ENCODE data around the gene CCL13.

Gene CCL13

DNA sequence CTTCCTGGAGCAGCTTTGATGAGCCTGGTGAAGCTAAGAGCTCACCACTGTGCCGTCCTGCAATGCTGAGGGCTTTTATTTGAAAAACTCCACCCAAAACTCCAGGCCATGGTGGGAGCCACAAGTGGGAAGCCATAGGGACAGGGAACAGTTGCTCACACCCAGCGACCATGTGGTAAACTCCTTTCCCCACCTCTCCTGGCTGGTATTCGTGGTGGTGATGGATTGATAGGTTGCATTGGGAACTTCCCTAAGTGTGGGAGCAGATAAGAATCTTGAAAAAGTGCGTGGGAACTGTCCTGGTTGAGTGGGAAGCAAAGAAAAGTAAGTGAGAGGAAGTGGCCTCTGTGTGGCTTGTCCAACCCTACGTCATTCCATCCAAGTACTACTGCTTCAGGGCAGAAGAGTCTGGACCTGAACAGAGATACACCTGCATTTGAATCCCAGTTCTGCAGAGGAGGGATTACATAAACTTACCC, 6.9 kb downstream of the CCL13 start, which contains the start of gene CCL1:
TSS of gene CCL1 (minus strand) at position 51 of the 479 bp plus-strand sequence. CDS start 72 bp downstream, outside the sequence.
- Histone ChIP-seq H3K27me3 (ENCODE audit: low read depth, low read length) (no peaks in the 10 kb centered on the region), H3K36me3 (ENCODE audit: control insufficient read depth in 1 of 2, insufficient read depth in 2 of 2, low read length in 2 of 2) (no peaks in the 10 kb centered on the region), H3K4me3 (ENCODE audit: low read depth in 1 of 2, low read length in 2 of 2) (no peak within 1 kb of the TSS), H3K9me3 (ENCODE audit: control insufficient read depth in 1 of 2, low read length in 2 of 2) (no peaks in the 10 kb centered on the region), H3K4me1 (ENCODE audit: control insufficient read depth in 1 of 2, insufficient read depth in 2 of 2, low read length in 2 of 2) (no peaks in the 10 kb centered on the region), H3K27ac (ENCODE audit: low read length) (no peak within 1 kb of the TSS)

DNA sequence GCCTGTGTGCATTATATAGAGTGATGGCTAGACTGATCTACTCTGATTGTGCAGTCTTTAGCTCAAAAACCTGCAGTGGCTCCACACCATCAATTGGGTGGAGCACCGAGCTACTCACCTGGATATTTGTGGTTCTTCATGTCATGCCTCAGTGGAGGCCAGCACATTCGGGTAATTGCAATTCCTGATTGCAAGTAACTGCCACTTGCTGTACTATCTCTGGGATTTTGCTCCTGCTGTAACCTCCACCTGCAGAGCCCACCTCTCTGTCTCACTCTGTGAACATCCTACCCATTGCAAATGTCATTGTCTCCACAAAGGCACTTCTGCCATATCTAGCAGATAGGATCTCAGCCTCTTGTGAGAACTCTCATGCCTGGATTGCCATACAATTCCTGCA, 8.5 kb downstream of the CCL13 start:
- Histone ChIP-seq H3K27ac (ENCODE audit: low read length) (no peak overlapping the region), H3K27me3 (ENCODE audit: low read depth, low read length) (no peaks in the 10 kb centered on the region), H3K9me3 (ENCODE audit: control insufficient read depth in 1 of 2, low read length in 2 of 2) (no peaks in the 10 kb centered on the region), H3K4me1 (ENCODE audit: control insufficient read depth in 1 of 2, insufficient read depth in 2 of 2, low read length in 2 of 2) (no peaks in the 10 kb centered on the region), H3K36me3 (ENCODE audit: control insufficient read depth in 1 of 2, insufficient read depth in 2 of 2, low read length in 2 of 2) (no peaks in the 10 kb centered on the region), H3K4me3 (ENCODE audit: low read depth in 1 of 2, low read length in 2 of 2) (no peak overlapping the region)

DNA sequence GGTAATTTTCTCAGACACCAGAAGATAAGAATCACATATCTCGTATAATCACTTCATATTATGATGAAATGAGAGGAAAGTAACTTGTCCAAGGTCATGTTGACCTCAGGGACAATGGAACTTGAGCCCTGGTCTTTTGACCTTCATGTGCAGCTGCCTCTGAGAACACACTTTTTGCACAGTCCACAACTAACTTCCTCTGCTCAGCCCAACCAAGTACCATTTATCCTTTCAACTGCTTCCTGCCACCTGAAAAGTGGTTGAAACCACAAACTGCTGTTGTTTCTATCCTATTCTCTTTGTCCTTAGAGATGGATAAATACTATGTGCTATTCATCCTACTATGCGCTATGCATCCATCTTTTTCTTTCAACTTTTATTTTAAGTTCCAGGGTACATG, 9.1 kb downstream of the CCL13 start:
- Histone ChIP-seq H3K27me3 (ENCODE audit: low read depth, low read length) (no peaks in the 10 kb centered on the region), H3K36me3 (ENCODE audit: control insufficient read depth in 1 of 2, insufficient read depth in 2 of 2, low read length in 2 of 2) (no peaks in the 10 kb centered on the region), H3K4me1 (ENCODE audit: control insufficient read depth in 1 of 2, insufficient read depth in 2 of 2, low read length in 2 of 2) (no peaks in the 10 kb centered on the region), H3K4me3 (ENCODE audit: low read depth in 1 of 2, low read length in 2 of 2) (no peak overlapping the region), H3K27ac (ENCODE audit: low read length) (no peak overlapping the region), H3K9me3 (ENCODE audit: control insufficient read depth in 1 of 2, low read length in 2 of 2) (no peaks in the 10 kb centered on the region)

DNA sequence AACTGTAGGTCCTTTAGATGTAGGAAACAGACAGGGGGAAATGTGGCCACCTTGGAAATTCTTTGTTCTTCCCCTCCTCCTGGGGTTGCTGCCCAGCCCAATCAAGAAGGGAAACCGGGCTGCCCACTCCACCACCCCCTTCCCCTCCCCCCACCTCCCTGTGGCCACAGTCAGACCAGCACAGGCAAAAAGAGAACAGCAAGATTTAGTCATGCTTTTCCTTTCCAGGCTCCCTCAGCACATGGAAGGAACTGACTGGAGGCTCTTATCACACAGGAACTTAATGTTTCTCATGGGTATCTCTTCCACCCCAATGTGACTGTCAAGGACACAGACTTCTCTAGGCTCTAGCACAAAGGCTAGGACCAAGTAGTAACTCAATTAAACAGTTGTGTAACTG, 9.7 kb downstream of the CCL13 start:
- Histone ChIP-seq H3K4me3 (ENCODE audit: low read depth in 1 of 2, low read length in 2 of 2) (no peak overlapping the region), H3K36me3 (ENCODE audit: control insufficient read depth in 1 of 2, insufficient read depth in 2 of 2, low read length in 2 of 2) (no peaks in the 10 kb centered on the region), H3K27me3 (ENCODE audit: low read depth, low read length) (no peaks in the 10 kb centered on the region), H3K9me3 (ENCODE audit: control insufficient read depth in 1 of 2, low read length in 2 of 2) (no peaks in the 10 kb centered on the region), H3K4me1 (ENCODE audit: control insufficient read depth in 1 of 2, insufficient read depth in 2 of 2, low read length in 2 of 2) (no peaks in the 10 kb centered on the region), H3K27ac (ENCODE audit: low read length) (no peak overlapping the region)

DNA sequence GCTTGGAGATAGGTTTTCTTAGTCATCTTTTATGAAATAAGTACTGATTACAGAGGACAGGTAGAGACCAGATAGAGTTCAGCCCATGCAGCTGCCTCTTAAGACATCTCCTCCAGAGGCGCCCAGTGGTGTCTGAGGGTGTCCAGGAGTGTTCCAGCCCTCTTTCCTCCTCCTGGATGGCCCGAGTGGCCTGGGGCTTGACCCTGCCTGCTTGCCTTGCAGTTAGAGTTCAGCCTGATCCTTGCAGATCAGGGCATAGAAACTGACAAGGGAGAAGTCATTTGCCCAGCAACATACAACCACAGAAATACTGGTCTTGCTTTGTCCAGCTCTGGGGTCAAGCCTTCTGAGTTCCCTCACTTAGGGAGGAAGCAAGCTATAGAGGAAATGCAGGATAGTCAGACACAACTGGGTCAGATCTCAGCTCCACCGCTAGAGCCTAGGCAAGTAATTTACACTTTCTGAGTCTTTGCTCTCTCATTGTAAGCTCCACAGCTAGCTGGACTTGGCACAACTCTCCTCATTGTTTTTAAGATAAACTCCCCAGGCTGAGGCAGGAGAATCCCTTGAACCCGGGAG, 10.3 kb downstream of the CCL13 start:
- Histone ChIP-seq H3K4me1 (ENCODE audit: control insufficient read depth in 1 of 2, insufficient read depth in 2 of 2, low read length in 2 of 2) (no peaks in the 10 kb centered on the region), H3K27ac (ENCODE audit: low read length) (no peak overlapping the region)

DNA sequence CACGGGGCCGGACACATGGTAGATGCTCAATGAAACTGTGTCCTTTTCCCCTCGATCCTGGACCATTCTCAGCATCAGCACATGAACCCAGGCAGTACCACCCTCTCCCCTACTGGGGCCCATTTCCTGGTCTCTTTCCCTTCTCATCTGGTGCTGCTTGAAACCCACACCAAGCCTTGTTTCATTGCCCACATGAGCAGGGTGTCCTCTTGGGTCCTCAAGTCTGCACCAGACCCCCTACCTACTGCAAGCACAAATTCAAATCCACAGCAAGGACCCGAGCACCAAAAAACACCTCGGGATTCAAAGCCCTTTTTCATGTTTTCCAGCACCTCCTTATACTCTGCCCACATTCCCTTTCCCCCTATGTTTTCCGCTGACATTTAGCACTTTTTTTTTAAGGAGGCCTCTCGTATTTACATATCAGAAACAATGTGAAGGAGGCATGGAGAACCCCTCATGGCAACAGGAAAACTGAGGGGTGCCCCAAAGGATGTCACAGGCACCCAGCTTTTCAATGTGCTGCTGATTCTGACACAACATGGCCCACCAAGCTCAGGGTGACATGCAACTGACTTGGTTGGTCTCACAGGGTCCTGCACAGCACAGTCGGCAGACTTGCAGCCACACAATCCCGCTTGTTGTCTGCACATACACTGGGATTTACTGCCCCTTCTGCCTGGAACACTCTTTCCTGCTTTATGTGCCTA, 11.4 kb downstream of the CCL13 start:
- H3K4me1 ChIP-seq (ENCODE audit: control insufficient read depth in 1 of 2, insufficient read depth in 2 of 2, low read length in 2 of 2): no peaks in the 10 kb centered on the region
- no peak overlapping the region for H3K4me3 ChIP-seq (ENCODE audit: low read depth in 1 of 2, low read length in 2 of 2)
- no peaks in the 10 kb centered on the region for H3K36me3 ChIP-seq (ENCODE audit: control insufficient read depth in 1 of 2, insufficient read depth in 2 of 2, low read length in 2 of 2)
- H3K9me3 ChIP-seq (ENCODE audit: control insufficient read depth in 1 of 2, low read length in 2 of 2): no peaks in the 10 kb centered on the region
- no peak overlapping the region for H3K27ac ChIP-seq (ENCODE audit: low read length)
- H3K27me3 ChIP-seq (ENCODE audit: low read depth, low read length): no peaks in the 10 kb centered on the region

More for the DNA sequence above, 10.3 kb downstream of the CCL13 start:
- no peaks in the 10 kb centered on the region for H3K9me3 ChIP-seq (ENCODE audit: control insufficient read depth in 1 of 2, low read length in 2 of 2)
- no peaks in the 10 kb centered on the region for H3K36me3 ChIP-seq (ENCODE audit: control insufficient read depth in 1 of 2, insufficient read depth in 2 of 2, low read length in 2 of 2)
- H3K27me3 ChIP-seq (ENCODE audit: low read depth, low read length): no peaks in the 10 kb centered on the region
- H3K4me3 ChIP-seq (ENCODE audit: low read depth in 1 of 2, low read length in 2 of 2): no peak overlapping the region

DNA sequence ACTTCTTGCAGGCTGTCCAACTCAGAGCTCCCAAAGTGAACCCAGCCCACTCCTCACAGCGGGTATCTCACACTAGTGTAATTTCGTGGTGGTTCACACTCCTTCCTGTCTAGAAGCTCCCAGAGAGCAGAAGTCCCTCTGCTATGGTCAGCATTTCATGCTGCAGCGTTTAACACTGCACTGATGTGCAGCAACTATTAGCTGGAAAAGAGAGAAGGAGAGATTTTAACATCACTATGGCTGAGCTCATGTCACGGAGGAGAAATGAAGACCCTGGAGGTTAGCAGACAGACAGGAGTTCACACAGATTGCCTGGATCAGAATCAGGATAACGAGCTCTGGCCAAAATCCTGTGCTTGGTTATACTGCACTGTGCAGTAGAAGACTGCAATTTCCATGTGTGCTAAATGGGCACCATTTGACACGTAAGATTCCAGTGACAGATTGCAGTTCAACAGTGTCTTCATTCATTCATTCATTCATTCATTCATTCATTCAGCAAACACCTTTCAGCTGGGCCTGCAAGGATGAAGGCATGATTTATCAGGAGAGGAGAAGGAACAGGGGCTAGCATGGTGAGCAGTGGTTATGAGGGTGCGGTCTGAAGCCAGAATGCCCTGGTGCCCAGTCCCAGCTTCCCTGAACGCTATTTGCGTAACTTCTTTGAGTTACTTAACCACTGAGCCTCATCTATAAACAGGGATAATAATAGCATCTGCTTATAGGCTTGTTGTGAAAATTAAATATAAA, 12.1 kb downstream of the CCL13 start:
- H3K36me3 ChIP-seq (ENCODE audit: control insufficient read depth in 1 of 2, insufficient read depth in 2 of 2, low read length in 2 of 2): no peaks in the 10 kb centered on the region
- no peaks in the 10 kb centered on the region for H3K9me3 ChIP-seq (ENCODE audit: control insufficient read depth in 1 of 2, low read length in 2 of 2)
- H3K27ac ChIP-seq (ENCODE audit: low read length): no peak overlapping the region
- H3K4me1 ChIP-seq (ENCODE audit: control insufficient read depth in 1 of 2, insufficient read depth in 2 of 2, low read length in 2 of 2): no peaks in the 10 kb centered on the region
- no peaks in the 10 kb centered on the region for H3K27me3 ChIP-seq (ENCODE audit: low read depth, low read length)
- H3K4me3 ChIP-seq (ENCODE audit: low read depth in 1 of 2, low read length in 2 of 2): no peak overlapping the region

DNA sequence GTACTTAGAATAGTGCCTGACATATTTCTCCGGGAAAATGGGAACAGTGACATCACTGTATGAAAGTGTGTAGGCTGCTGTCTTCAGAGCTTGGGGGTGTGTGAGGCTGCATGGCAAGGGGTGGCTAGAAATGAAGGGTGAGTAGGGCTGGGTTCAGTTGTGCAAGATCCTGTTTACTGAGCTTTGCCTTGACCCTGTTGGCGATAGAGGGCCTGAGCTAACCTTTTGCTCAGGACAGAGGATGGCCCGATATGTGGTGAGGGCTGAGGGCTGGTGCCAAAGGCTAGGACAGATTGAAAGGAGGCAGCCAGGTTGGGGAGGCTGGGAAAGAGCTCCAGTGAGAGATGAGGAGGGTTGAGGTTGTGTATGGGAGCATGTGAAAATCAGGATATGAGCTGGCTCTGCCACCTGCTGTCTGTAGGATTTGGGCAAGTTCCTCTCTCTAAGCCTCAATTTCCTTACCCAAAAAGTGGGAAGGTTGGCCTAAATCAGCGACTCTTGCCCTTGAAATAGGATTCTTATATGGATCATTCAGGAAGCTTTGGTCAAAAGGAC, 12.7 kb downstream of the CCL13 start:
- Histone ChIP-seq H3K4me1 (ENCODE audit: control insufficient read depth in 1 of 2, insufficient read depth in 2 of 2, low read length in 2 of 2) (no peaks in the 10 kb centered on the region), H3K27ac (ENCODE audit: low read length) (no peak overlapping the region), H3K36me3 (ENCODE audit: control insufficient read depth in 1 of 2, insufficient read depth in 2 of 2, low read length in 2 of 2) (no peaks in the 10 kb centered on the region), H3K4me3 (ENCODE audit: low read depth in 1 of 2, low read length in 2 of 2) (no peak overlapping the region), H3K9me3 (ENCODE audit: control insufficient read depth in 1 of 2, low read length in 2 of 2) (no peaks in the 10 kb centered on the region), H3K27me3 (ENCODE audit: low read depth, low read length) (no peaks in the 10 kb centered on the region)

DNA sequence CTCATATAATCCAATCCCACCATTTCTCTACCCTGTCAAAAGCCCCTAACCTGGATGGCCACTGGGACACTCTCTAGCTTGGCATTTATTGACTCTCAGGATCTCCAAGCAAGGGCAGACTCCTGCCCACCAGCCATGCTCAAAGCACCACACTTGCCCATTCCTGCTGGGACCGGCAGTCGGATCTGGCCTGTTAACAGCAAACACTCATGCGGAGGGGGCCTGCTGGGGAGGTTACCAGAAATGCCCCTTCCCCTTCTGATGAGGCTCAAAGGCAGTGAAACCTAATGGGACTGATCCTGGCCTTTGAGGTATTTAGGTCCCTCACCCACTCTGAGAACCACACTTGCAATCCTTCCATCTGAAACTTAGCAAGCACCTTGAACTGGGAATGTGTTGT, 13.3 kb downstream of the CCL13 start:
- no peaks in the 10 kb centered on the region for H3K27me3 ChIP-seq (ENCODE audit: low read depth, low read length)
- H3K4me1 ChIP-seq (ENCODE audit: control insufficient read depth in 1 of 2, insufficient read depth in 2 of 2, low read length in 2 of 2): no peaks in the 10 kb centered on the region
- H3K9me3 ChIP-seq (ENCODE audit: control insufficient read depth in 1 of 2, low read length in 2 of 2): no peaks in the 10 kb centered on the region
- H3K36me3 ChIP-seq (ENCODE audit: control insufficient read depth in 1 of 2, insufficient read depth in 2 of 2, low read length in 2 of 2): no peaks in the 10 kb centered on the region
- H3K4me3 ChIP-seq (ENCODE audit: low read depth in 1 of 2, low read length in 2 of 2): no peak overlapping the region
- H3K27ac ChIP-seq (ENCODE audit: low read length): no peak overlapping the region

DNA sequence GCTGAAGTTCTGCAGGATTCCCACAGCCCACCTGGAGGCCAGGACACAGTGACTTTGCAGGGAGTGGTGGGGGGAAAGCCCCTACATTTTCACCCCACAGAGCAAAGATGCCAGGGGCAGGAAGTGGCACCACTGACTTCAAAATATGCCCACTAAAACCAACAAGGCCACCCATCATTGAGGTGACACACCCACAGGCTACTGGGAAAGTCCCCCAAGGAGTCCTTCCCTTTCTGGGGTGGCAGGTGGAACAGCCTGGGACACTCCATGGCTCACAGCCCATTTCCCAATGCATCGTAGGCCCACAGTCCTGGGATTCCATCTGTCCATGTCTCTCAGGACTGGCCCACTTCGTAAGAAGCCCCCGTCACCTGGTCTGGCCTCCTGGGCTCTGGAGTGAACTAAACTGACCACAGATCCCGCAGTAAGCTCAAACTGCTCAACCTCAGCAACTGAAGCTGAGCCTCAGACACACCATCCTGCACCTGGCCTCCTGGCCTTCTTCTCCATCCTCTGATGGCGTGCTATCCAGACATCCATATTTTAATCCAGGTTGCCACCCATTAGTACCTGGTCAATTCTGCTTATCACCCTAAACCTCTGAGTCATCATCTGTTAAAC, 14.2 kb downstream of the CCL13 start:
- Histone ChIP-seq H3K36me3 (ENCODE audit: control insufficient read depth in 1 of 2, insufficient read depth in 2 of 2, low read length in 2 of 2) (no peaks in the 10 kb centered on the region), H3K9me3 (ENCODE audit: control insufficient read depth in 1 of 2, low read length in 2 of 2) (no peaks in the 10 kb centered on the region), H3K27ac (ENCODE audit: low read length) (no peak overlapping the region), H3K4me3 (ENCODE audit: low read depth in 1 of 2, low read length in 2 of 2) (no peak overlapping the region), H3K27me3 (ENCODE audit: low read depth, low read length) (no peaks in the 10 kb centered on the region), H3K4me1 (ENCODE audit: control insufficient read depth in 1 of 2, insufficient read depth in 2 of 2, low read length in 2 of 2) (no peaks in the 10 kb centered on the region)

DNA sequence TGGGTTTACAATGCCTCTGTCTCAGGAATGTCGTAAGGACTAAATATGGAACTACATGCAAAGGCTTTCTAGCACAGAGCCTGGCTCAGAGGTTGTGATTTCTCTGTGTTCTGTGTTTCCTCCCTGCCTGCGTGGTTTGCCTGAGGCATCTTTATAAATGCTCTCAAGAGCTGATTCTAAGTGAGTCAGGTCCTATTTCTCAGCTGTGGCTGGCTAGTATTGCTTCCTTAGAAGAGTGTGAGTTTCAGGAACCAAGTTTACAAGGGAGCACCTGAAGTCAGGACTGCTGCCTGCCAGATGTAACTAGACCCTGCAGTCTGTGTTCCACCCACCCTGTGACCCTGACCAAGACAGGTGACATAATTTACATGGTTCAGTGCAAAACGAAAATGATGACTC, 14.7 kb downstream of the CCL13 start:
- Histone ChIP-seq H3K9me3 (ENCODE audit: control insufficient read depth in 1 of 2, low read length in 2 of 2) (no peaks in the 10 kb centered on the region), H3K27me3 (ENCODE audit: low read depth, low read length) (no peaks in the 10 kb centered on the region), H3K4me1 (ENCODE audit: control insufficient read depth in 1 of 2, insufficient read depth in 2 of 2, low read length in 2 of 2) (no peaks in the 10 kb centered on the region), H3K4me3 (ENCODE audit: low read depth in 1 of 2, low read length in 2 of 2) (no peak overlapping the region), H3K27ac (ENCODE audit: low read length) (no peak overlapping the region), H3K36me3 (ENCODE audit: control insufficient read depth in 1 of 2, insufficient read depth in 2 of 2, low read length in 2 of 2) (no peaks in the 10 kb centered on the region)

Data from muscle layer of duodenum (tissue), 2 donors.